HG03575 (cell line): ENCODE measurements around the gene MINDY4.

Source experiments
- ATAC-seq: cut with Tn5 transposase; IDR thresholded peaks from one replicate; pipeline ENCODE4 v1.9.1; 2021; ENCODE audit not compliant: unreplicated experiment, insufficient number of reproducible peaks, low FRiP score; ENCODE audit errors: extremely low read depth

The MINDY4 gene

DNA sequence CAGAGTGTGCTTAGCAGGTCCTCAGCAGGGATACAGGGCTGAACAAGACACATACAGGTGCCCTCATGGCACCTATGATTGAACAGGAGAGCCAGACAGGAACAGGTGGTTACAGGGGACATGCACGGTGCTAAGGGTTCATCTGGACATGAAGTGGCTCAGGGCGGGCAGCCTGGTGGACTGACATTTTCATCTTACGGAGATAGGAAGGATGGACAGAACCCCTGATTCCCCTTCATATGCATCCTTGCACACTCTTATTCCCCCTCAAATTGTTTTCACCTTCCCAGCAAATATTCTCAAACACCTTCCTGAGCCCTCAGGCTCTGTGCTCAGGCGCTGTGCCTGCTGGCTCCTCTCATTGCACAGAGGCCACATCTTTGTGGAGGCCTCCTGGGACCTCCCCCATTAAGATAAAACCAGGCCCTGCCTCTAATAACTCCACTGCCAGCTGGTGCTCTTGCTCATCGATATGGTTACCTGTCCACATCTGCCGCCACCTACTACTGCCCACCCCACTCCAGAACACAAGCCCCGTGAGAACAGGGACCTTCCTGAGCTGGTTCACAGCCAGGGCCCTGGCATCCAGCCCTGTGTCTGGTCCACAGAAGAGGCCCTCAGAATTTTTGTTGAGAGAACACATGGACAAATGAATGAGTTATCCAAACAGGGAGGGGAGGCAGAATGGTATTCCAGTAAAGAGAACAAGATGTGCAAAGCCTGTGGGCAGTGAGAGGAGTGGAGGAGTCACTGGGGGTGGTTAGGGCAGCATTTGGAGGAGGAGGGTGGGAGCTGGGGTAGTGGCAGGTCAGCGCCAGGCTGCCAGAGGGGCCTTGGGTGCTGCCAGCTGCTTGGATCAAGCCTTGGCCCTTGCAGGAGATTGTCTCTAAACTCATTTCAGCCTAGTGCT, 71.6 kb downstream of the MINDY4 start:
- ATAC-seq = no peak

DNA sequence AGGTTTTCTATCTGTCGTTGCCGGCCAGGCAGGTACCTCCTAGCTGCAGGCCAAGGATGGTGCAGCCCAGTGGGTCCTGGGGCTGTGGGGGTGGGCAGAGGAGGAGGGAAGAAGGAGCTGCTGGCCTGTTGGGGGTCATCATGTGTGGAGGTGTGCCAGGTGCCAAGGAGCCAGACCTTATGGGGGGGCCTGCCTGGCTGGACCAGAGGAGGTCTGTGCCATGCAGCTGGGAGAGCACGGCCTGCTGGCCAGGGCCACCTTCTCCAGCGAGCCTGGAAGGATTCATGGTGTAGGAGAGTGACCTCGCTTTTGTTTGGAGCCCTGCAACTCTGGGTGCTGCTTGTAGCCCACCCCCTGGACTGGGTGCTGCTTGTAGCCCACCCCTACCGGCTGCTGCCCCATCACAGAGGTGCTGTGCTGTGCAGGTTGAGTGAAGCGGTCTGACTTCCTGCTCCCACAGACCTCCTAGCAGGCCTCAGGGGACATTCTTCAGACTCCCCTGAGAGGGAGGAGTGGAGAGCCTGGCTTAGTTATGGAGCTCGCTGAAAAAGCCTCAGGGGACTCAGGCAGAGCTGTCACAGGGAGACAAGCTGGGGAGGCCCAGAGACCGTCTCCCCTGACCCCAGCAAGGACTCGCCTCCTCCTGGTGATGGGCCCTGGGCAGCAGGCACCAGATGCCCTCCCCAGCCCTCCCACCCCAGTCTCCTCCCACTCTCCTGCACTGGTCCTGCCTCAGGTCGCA, 72.7 kb downstream of the MINDY4 start:
- no peak for ATAC-seq

DNA sequence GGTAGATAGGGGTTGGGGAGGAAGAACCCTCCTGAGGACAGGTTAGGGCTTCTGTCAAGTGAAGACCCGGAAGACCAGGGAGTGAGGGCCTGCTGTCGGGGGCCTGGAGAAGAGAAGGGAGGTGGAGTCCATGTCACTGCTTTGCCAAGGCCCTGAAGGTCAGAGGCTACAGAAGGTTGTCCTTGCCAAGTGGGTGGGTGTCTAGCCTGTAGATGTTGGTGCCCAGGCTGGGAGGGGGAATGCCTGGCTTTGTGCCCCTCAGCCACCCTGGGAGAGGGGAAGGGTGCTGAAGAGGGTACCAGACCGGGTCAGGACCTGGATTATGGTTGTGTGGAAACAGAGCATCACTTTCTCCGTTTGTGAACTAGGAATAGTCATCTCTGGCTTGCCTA, 73.3 kb downstream of the MINDY4 start:
- no peak for ATAC-seq

DNA sequence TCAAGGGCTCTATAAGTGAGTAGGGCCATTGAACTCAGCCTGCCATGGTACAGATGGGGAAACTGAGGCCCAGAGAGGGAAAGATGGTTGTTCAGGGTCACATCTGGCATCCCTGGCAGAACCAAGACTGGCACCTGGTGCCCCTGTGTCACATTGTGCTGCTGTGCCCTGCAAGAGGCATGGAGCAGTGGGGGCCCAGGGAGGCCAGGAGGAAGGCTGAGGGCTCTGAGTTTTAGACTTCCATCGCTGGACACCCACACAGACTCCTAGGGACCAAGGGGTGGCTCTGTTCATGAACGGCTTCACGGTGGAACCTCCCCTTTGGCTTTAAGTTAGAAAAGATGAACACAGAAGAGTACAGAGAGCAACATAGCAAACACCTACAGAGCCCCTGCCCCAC, 73.7 kb downstream of the MINDY4 start:
- no peak for ATAC-seq

DNA sequence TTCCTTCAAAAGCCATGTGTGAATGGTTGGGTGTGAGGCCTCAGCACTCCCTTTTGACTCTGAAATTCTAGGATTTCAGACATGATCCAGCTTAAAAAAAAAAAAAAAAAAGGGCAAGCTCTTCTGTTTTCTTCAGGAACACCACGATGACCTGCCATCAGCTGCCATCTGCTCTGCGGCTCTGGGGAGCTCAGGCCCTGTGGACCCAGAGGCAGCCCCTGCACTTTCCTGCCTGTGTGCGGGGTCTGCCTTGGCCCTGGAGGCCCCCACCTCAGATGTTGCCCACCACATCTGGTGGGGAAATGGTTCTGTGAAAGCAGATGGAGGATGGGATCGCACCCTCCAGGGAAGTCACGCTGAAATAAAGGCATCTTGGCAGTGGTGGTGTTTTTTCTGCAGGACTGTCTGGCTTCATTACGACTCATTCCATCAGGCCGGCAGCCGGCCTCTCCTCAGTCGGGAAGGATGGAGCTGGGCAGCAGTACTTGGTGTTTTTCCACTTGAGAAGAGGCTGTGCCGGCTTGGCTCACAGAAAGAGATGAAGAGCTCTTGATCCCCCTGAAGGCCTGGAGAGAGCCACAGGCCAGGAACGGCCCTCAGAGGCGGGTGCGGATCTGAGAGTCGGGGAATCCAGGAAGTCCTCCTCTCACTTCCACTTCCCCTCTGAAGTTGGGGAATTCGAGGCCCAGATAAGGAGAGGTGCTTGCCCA, 74.4 kb downstream of the MINDY4 start:
- no peak for ATAC-seq

DNA sequence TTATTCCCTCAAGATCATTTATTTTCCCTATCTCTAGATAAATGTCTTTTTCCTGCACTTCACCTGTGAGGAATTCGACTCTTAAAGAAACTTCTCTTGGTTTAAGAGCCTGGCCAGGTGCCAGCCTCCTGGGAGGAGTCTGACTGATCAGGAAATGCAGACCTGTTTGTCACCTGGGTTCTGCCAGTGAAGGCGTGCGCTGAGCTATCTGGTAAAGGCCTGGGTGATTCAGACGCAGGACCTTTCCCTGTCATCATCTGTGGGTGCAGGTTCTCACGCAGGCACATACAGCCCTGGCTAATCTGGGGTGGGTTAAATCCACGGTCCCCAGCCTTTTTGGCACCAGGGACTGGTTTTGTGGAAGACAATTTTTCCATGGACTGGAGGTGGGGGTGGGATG, 75.2 kb downstream of the MINDY4 start:
- ATAC-seq = no peak

DNA sequence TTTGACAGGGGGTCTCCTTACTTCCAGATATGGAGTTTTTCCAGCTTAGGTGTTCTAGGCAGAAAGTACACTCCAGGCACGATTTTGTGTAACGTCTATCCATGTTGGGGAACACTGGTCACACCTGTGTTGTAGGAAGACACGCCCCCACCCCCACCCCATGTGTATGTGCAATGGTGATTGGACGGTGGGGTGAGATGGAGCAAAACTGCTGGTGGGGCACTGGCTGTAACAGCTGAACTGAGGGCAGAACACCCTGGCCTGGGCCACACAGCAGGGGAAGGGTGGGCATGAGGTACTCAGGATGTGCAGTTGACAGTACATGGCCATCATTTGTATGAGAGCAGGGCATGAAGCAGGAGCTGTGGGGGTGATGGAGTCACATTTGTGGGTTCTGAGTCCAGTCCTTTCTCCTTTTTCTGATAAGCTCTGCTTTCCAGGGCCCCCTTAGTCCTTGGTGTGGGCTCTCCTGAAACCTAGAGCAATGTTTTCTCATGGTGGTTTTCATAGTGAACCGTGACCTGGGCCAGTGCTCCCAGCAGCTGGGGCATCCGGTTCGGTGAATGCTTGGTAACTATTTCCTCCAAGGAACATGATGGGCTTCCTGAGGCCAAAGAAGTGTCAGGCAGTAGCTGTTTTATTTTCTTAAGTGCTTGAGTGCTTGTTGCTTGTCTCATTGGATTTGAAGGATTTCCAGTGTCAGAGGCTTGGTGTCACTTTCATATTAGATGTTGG, 77.1 kb downstream of the MINDY4 start:
- ATAC-seq = no peak

DNA sequence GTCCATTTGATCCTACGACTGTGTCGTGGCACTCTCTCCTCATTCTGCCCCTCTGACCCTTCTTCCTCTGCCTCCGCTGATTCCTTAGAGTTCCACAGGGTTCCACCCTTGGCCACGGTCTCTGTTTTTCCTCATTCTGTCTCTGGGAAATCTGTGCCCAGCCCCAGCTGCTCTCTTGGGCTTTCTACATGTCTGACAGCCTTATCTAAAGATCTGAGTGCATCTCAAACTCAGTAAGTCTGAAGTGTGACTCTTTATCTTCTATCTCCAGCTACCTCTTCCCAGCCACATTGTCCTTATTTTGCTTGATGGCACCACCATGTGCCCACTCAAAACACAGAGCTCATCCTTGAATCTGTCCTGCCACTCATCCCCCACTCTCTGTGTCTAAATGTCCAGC, 78.3 kb downstream of the MINDY4 start:
- no peak for ATAC-seq

DNA sequence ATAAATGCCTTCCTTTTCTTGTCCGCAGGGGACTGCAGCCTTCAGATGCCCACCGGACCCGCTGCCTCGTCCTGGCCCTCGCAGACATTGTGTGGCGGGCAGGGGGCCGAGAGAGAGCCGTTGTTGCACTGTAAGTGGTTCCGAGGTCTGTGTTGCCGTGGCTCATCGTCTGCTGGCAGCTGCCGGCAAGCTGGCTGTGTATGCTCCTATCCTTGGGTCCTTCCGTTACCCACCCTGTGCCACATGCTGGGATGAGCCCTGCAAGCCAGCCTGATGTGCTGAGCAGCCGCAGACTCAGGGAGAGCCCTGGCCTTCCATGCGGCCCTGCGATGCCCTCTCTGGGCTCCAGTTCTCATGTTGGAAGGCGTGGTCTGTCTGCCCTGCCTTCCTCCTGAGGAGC, 79.2 kb downstream of the MINDY4 start:
- no peak for ATAC-seq

DNA sequence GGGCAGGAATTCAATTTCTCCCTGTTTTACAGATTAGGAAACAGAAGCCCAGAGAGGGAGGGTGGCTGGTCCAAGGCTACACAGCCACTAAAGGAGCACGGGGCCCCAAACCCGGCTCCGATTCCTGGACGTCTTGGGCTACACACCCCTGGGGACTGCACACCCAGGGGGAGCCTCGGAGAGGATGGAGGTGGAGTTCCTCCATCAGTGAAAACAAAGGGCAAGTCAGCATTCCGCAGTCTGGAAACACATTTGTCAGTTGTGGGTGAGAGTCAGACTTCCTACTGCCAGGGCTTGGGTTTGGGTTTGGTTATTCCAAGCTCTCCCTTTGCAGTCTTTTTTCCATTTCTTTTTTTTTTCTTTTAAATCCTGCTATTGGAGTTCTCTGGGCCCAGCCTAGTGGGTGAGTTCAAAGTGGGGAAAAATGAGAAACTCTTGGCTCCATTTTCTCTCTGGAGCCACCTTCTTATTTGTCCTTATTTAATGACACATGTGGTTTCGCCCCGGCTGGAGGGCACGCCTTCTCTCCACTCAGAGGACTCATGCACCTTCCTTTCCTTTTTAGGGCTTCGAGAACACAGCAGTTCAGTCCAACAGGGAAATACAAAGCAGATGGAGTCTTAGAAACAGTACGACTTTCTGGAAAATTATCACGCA, 80.6 kb downstream of the MINDY4 start:
- no peak for ATAC-seq

DNA sequence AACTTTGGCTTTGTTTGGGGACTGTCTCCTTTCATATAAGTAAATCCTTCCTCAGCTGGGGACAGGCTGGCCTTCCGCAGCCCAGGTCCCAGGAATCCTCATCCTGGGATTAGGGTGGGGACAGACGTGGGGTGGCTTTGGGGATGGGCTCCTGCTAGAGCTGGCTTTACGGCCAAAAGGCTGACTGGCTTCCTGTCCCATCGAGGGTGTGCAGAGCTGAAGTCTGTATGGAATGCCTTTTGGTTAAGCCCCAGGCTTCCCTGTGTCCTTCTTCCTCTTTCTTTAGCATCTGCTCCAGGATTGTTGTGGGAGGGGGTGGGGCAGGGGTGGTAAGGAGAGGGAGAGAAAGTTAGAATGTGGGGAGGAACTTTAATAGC, 81.1 kb downstream of the MINDY4 start:
- no peak for ATAC-seq

DNA sequence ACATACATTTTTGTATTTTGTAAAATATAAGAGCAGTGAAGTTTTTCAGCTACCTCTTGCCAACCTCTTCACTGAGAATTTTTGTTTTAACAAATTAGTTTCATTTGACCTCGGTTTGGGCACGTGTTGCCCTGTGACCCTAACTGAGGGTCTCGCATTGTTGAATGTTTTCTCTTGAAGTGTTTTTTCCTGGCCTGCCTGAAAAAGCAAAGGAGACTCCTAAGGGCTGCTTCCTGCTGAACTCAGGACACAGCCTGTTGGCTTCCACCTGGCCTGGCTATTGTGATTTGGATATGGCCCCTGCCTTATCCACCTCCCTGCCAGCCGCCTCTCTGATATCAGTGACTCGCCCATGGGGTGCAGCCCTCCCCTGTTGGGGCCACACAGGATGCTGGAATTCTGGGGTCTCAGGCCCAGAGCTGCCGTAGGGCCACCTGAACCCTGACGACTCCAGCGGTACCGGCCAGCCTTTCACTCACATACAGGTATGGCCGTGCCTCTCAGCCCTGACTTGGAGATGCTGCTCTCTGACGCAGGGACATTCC, 81.6 kb downstream of the MINDY4 start:
- no peak for ATAC-seq

DNA sequence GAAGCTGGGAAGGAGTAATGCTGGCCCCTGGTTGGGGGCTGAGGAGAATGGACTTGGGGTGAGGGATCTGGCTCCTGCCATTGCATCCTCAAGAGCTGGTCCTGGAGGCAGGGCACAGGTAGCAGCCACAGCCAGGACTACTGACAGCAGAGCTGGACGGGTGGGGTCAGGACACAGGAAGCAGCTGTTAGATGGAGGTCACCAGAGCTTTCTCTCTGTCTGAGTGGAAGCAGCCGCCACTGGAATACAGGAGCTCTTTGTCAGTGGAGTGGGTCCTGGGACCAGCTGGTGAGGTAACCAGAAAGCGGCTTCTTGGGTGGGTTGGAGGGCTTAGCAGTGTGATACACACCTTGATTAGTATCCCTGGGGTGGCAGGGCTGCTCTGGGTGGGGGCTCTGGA, 82.4 kb downstream of the MINDY4 start:
- no peak for ATAC-seq

DNA sequence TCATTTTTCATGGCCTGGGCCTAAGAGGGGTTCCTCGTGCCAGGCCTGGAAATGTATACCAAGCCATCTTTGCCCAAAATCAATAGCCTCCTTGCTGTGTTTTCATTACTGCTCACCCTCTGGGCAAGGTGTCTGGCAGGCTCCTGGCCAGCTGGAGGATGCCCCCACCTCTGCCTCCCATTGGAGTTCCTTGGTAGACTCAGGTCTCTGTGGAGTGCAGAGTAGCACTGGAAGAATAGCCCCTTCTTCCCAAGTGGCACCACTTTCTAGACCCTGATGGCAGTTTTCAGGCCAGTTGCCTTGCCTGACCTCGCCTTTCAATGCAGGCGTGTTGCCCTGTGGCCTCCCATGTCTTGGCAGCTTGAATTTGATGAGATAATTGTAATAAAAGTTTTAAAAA, 84.7 kb downstream of the MINDY4 start:
- no peak for ATAC-seq

DNA sequence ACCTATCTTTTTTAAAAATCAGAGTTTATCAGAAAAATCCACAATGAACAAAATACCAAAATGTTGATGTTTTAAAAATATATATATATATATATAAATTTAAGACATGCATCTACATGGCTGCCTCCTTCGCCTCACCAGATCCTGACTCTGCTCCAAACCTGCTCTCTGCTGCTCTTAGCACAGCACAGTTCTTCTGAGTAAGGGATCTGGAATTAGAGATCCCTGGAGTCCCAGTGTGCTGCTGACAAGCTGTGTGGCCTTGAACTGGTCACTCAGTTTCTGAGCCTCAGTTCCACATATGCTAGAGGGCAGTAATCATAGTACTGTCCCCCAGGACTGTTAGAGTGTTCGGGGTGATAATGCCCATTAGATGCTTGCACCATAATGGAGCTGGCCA, 87.4 kb downstream of the MINDY4 start:
- ATAC-seq = no peak

DNA sequence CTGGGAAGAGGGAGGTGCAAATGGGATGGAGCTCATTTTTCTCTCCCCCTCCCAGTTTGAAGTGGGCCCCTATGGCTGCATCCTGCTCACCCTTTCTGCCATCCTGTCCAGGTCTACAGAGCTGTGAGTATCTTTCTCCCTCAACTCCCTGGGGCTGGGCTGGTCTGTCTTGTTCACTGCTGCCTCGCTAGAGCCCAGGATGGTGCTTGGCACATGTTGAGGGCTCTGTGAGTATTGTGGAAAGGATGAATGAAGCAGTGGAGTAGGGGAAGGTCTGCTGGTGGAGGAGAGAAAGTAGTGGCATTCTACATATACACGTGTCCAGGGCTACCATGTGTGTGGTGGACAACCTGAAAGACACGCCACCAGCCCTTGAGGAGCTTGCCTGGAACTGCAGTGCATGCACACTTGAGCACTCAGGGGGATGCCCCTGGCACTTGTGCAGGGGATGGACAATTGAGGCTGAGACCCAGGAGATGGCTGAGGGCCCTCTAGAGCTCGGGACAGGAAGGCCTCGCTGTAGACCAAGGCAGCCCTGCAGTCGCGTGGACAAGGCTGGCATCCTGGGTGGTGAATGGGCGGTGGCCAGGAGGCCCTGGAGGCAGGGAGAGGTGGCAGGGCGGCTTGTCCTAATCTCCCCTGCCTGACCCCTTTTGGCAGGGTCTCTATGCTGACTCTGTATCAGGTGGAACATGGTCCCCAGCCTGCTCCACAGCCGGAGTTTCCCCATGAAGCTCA, 88.2 kb downstream of the MINDY4 start:
- no peak for ATAC-seq

DNA sequence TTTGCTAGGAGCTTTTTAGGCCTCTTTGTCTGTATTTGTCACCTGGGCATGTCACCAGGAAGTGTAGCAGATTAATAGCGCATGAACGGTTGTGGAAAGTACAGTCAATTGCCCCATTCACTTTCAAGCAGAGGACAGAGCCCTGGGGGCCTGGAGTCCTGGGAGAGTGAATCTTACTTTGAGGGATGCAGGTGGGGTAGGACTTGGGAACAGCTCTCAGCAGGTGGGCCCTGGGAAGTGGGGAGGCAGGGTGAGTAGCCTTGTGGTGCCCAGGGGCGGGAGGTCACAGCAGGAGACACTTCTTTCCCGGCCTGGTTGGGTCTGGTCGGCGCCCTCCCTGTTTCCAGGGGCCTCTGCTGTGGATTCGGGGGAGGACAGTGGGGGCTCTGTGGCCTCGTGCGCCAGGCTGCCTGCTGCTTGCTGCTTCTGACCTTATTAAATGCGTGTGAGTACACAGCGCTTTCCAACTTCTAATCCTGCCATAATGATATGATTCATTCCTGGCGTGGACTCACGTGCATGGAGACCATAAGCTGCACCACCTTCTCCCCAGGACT, 88.8 kb downstream of the MINDY4 start:
- ATAC-seq = no peak

DNA sequence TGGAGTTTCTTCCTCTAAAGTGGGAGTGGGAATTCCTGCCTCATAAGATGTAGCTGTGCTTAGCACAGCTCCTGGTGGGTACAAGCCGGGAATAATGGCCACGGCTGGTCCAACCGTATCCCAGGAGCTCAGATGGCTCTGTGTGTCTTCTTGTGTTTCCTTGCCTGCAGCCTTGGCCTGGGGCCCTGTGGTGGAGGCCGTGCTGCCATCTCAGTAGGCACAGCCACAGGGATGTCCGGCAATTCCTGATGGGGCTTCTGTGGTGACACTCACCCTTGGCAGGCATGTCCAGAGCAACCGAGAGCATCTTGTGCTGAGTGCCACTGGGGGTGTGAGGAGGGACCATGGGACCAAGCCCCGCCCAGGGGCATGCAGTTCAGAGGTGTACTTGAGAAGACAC, 90.4 kb downstream of the MINDY4 start:
- ATAC-seq = no peak
